SKM-1 treated with dmso at 0.1 percent for 144 hours (cell line): ENCODE data around the gene SGPL1.
"Not testable (repeated sequence)": the region's sequence is repeated elsewhere in the genome, so short reads cannot be mapped to it uniquely, and the experiment has no call there.

ENCODE experiments used
- DNase-seq: peaks from one replicate; lab custom pipeline; 2025; ENCODE audit not compliant: unreplicated experiment; lab: John Stamatoyannopoulos, UW

The SGPL1 gene

GRCh38 chr10:70917226-70917625, 101.5 kb downstream of the SGPL1 start:
- no peak for DNase-seq

- no peak for DNase-seq
Measured at GRCh38 chr10:70917635-70918034, 101.9 kb downstream of the SGPL1 start.

GRCh38 chr10:70918851-70919530, 103.2 kb downstream of the SGPL1 start:
- DNase-seq, result no peak

GRCh38 chr10:70919906-70920305, 104.2 kb downstream of the SGPL1 start:
- not testable (repeated sequence) for DNase-seq

GRCh38 chr10:70920519-70920918, 104.8 kb downstream of the SGPL1 start:
- no peak for DNase-seq

GRCh38 chr10:70921285-70921684, 105.5 kb downstream of the SGPL1 start:
- no peak for DNase-seq

- no peak for DNase-seq
Measured at GRCh38 chr10:70923696-70924095, 107.9 kb downstream of the SGPL1 start.

- peak; percentile 18 for DNase-seq
Measured at GRCh38 chr10:70925377-70926225, 109.9 kb downstream of the SGPL1 start.

- no peak for DNase-seq
Measured at GRCh38 chr10:70926226-70927000, 110.7 kb downstream of the SGPL1 start.

GRCh38 chr10:70927189-70927943, 111.6 kb downstream of the SGPL1 start:
- no peak for DNase-seq

- DNase-seq, result no peak
Measured at GRCh38 chr10:70928140-70928539, 112.4 kb downstream of the SGPL1 start.

GRCh38 chr10:70930263-70931000, 114.7 kb downstream of the SGPL1 start:
- no peak for DNase-seq
